ENCODE data around the gene UGT1A4.
"Not testable (repeated sequence)": the region's sequence is repeated elsewhere in the genome, so short reads cannot be mapped to it uniquely, and the experiment has no call there.

Gene UGT1A4

GRCh38 chr2:233688341-233688740 is 30.2 kb upstream of the UGT1A4 start:
- Histone ChIP-seq H3K4me3 (ENCODE audit: low read length) (no peak overlapping the region), H3K9ac (ENCODE audit: low read length) (no peak overlapping the region), H3K4me1 (ENCODE audit: control insufficient read depth, insufficient read depth, low read length) (no peaks in the 10 kb centered on the region), H3K36me3 (ENCODE audit: control insufficient read depth, insufficient read depth, low read length) (no peaks in the 10 kb centered on the region), H3K27me3 (ENCODE audit: control insufficient read depth, insufficient read depth, low read length) (no peaks in the 10 kb centered on the region), H3K27ac (ENCODE audit: low read depth, low read length) (no peak overlapping the region)

- Histone ChIP-seq H3K36me3 (ENCODE audit: control insufficient read depth, insufficient read depth, low read length) (no peaks in the 10 kb centered on the region), H3K4me3 (ENCODE audit: low read length) (no peak overlapping the region), H3K27ac (ENCODE audit: low read depth, low read length) (no peak overlapping the region), H3K27me3 (ENCODE audit: control insufficient read depth, insufficient read depth, low read length) (no peaks in the 10 kb centered on the region), H3K9ac (ENCODE audit: low read length) (no peak overlapping the region), H3K4me1 (ENCODE audit: control insufficient read depth, insufficient read depth, low read length) (no peaks in the 10 kb centered on the region)
Measured at GRCh38 chr2:233689031-233689430, 29.5 kb upstream of the UGT1A4 start.

- H3K4me3 ChIP-seq (ENCODE audit: low read length): no peak overlapping the region
- no peaks in the 10 kb centered on the region for H3K27me3 ChIP-seq (ENCODE audit: control insufficient read depth, insufficient read depth, low read length)
- H3K9ac ChIP-seq (ENCODE audit: low read length): no peak overlapping the region
- H3K36me3 ChIP-seq (ENCODE audit: control insufficient read depth, insufficient read depth, low read length): no peaks in the 10 kb centered on the region
- no peaks in the 10 kb centered on the region for H3K4me1 ChIP-seq (ENCODE audit: control insufficient read depth, insufficient read depth, low read length)
- no peak overlapping the region for H3K27ac ChIP-seq (ENCODE audit: low read depth, low read length)
Measured at GRCh38 chr2:233689501-233689900, 29.0 kb upstream of the UGT1A4 start.

GRCh38 chr2:233690444-233690843 is 28.1 kb upstream of the UGT1A4 start:
- Histone ChIP-seq H3K9ac (ENCODE audit: low read length) (no peak overlapping the region), H3K4me3 (ENCODE audit: low read length) (no peak overlapping the region), H3K36me3 (ENCODE audit: control insufficient read depth, insufficient read depth, low read length) (no peaks in the 10 kb centered on the region), H3K27ac (ENCODE audit: low read depth, low read length) (no peak overlapping the region), H3K4me1 (ENCODE audit: control insufficient read depth, insufficient read depth, low read length) (no peaks in the 10 kb centered on the region), H3K27me3 (ENCODE audit: control insufficient read depth, insufficient read depth, low read length) (no peaks in the 10 kb centered on the region)

GRCh38 chr2:233691443-233692433 is 26.8 kb upstream of the UGT1A4 start:
- Histone ChIP-seq H3K36me3 (ENCODE audit: control insufficient read depth, insufficient read depth, low read length) (no peaks in the 10 kb centered on the region), H3K27ac (ENCODE audit: low read depth, low read length) (no peak overlapping the region), H3K4me1 (ENCODE audit: control insufficient read depth, insufficient read depth, low read length) (no peaks in the 10 kb centered on the region), H3K4me3 (ENCODE audit: low read length) (no peak overlapping the region), H3K27me3 (ENCODE audit: control insufficient read depth, insufficient read depth, low read length) (no peaks in the 10 kb centered on the region), H3K9ac (ENCODE audit: low read length) (no peak overlapping the region)

- Histone ChIP-seq H3K27me3 (ENCODE audit: control insufficient read depth, insufficient read depth, low read length) (no peaks in the 10 kb centered on the region), H3K4me3 (ENCODE audit: low read length) (no peak within 1 kb of the TSS), H3K4me1 (ENCODE audit: control insufficient read depth, insufficient read depth, low read length) (no peaks in the 10 kb centered on the region), H3K36me3 (ENCODE audit: control insufficient read depth, insufficient read depth, low read length) (no peaks in the 10 kb centered on the region), H3K27ac (ENCODE audit: low read depth, low read length) (no peak within 1 kb of the TSS), H3K9ac (ENCODE audit: low read length) (no peak within 1 kb of the TSS)
Measured at GRCh38 chr2:233692648-233693047, 25.9 kb upstream of the UGT1A4 start, which contains the start of gene UGT1A6. UGT1A6 (plus strand) TSS chr2:233692890; CDS start chr2:233693005, 115 bp downstream.

- Histone ChIP-seq H3K9ac (ENCODE audit: low read length) (no peak overlapping the region), H3K36me3 (ENCODE audit: control insufficient read depth, insufficient read depth, low read length) (no peaks in the 10 kb centered on the region), H3K27ac (ENCODE audit: low read depth, low read length) (no peak overlapping the region), H3K27me3 (ENCODE audit: control insufficient read depth, insufficient read depth, low read length) (no peaks in the 10 kb centered on the region), H3K4me1 (ENCODE audit: control insufficient read depth, insufficient read depth, low read length) (no peaks in the 10 kb centered on the region), H3K4me3 (ENCODE audit: low read length) (no peak overlapping the region)
Measured at GRCh38 chr2:233693963-233694362, 24.6 kb upstream of the UGT1A4 start.

- no peaks in the 10 kb centered on the region for H3K4me1 ChIP-seq (ENCODE audit: control insufficient read depth, insufficient read depth, low read length)
- no peak overlapping the region for H3K27ac ChIP-seq (ENCODE audit: low read depth, low read length)
- no peak overlapping the region for H3K4me3 ChIP-seq (ENCODE audit: low read length)
- H3K9ac ChIP-seq (ENCODE audit: low read length): no peak overlapping the region
- H3K27me3 ChIP-seq (ENCODE audit: control insufficient read depth, insufficient read depth, low read length): no peaks in the 10 kb centered on the region
- H3K36me3 ChIP-seq (ENCODE audit: control insufficient read depth, insufficient read depth, low read length): no peaks in the 10 kb centered on the region
Measured at GRCh38 chr2:233698740-233699139, 19.8 kb upstream of the UGT1A4 start.

- H3K4me1 ChIP-seq (ENCODE audit: control insufficient read depth, insufficient read depth, low read length): no peaks in the 10 kb centered on the region
- H3K9ac ChIP-seq (ENCODE audit: low read length): no peak overlapping the region
- H3K27ac ChIP-seq (ENCODE audit: low read depth, low read length): no peak overlapping the region
- no peak overlapping the region for H3K4me3 ChIP-seq (ENCODE audit: low read length)
- no peaks in the 10 kb centered on the region for H3K27me3 ChIP-seq (ENCODE audit: control insufficient read depth, insufficient read depth, low read length)
- no peaks in the 10 kb centered on the region for H3K36me3 ChIP-seq (ENCODE audit: control insufficient read depth, insufficient read depth, low read length)
Measured at GRCh38 chr2:233699424-233700027, 19.0 kb upstream of the UGT1A4 start.

- no peaks in the 10 kb centered on the region for H3K36me3 ChIP-seq (ENCODE audit: control insufficient read depth, insufficient read depth, low read length)
- H3K4me3 ChIP-seq (ENCODE audit: low read length): no peak overlapping the region
- H3K27me3 ChIP-seq (ENCODE audit: control insufficient read depth, insufficient read depth, low read length): no peaks in the 10 kb centered on the region
- no peak overlapping the region for H3K9ac ChIP-seq (ENCODE audit: low read length)
- no peaks in the 10 kb centered on the region for H3K4me1 ChIP-seq (ENCODE audit: control insufficient read depth, insufficient read depth, low read length)
- no peak overlapping the region for H3K27ac ChIP-seq (ENCODE audit: low read depth, low read length)
Measured at GRCh38 chr2:233700028-233700635, 18.4 kb upstream of the UGT1A4 start.

GRCh38 chr2:233700842-233701241 is 17.7 kb upstream of the UGT1A4 start:
- not testable (repeated sequence) for H3K27me3 ChIP-seq (ENCODE audit: control insufficient read depth, insufficient read depth, low read length); H3K36me3 ChIP-seq (ENCODE audit: control insufficient read depth, insufficient read depth, low read length); H3K4me3 ChIP-seq (ENCODE audit: low read length); H3K27ac ChIP-seq (ENCODE audit: low read depth, low read length); H3K9ac ChIP-seq (ENCODE audit: low read length); H3K4me1 ChIP-seq (ENCODE audit: control insufficient read depth, insufficient read depth, low read length)

- Histone ChIP-seq H3K9ac (ENCODE audit: low read length) (no peak overlapping the region), H3K4me3 (ENCODE audit: low read length) (no peak overlapping the region), H3K4me1 (ENCODE audit: control insufficient read depth, insufficient read depth, low read length) (no peaks in the 10 kb centered on the region), H3K27me3 (ENCODE audit: control insufficient read depth, insufficient read depth, low read length) (no peaks in the 10 kb centered on the region), H3K36me3 (ENCODE audit: control insufficient read depth, insufficient read depth, low read length) (no peaks in the 10 kb centered on the region), H3K27ac (ENCODE audit: low read depth, low read length) (no peak overlapping the region)
Measured at GRCh38 chr2:233702238-233702637, 16.3 kb upstream of the UGT1A4 start.

All from rectal smooth muscle tissue (tissue), 1 donor.